ENCODE results near the gene HIVEP3. TPM values are rescaled to one million over a fixed set of nuclear protein-coding genes. Genes with fewer than 3 reads are reported as not detected.
"Not testable (repeated sequence)": the region's sequence is repeated elsewhere in the genome, so short reads cannot be mapped to it uniquely, and the experiment has no call there.

HIVEP3 gene
- total RNA-seq (ENCODE audit: insufficient read depth, low replicate concordance): 1.7 TPM

GRCh38 chr1:41918450-41919043, at the start of gene HIVEP3:
TSS of gene HIVEP3 (minus strand) at chr1:41918922.
- peak; percentile 54 for DNase-seq (ENCODE audit: low spot score)

GRCh38 chr1:41964400-41964799, 45.7 kb upstream of the HIVEP3 start:
- DNase-seq (ENCODE audit: low spot score): no peak

GRCh38 chr1:41963636-41964035, 44.9 kb upstream of the HIVEP3 start:
- peak; percentile 34 for DNase-seq (ENCODE audit: low spot score)

- no peak for DNase-seq (ENCODE audit: low spot score)
Measured at GRCh38 chr1:41958015-41958673, 39.4 kb upstream of the HIVEP3 start.

GRCh38 chr1:41957568-41957967, 38.8 kb upstream of the HIVEP3 start:
- DNase-seq (ENCODE audit: low spot score): no peak

GRCh38 chr1:41955461-41956159, 36.9 kb upstream of the HIVEP3 start:
- DNase-seq (ENCODE audit: low spot score): peak; percentile 53

- no peak for DNase-seq (ENCODE audit: low spot score)
Measured at GRCh38 chr1:41954533-41954944, 35.8 kb upstream of the HIVEP3 start.

GRCh38 chr1:41953291-41953690, 34.6 kb upstream of the HIVEP3 start:
- DNase-seq (ENCODE audit: low spot score): no peak

- DNase-seq (ENCODE audit: low spot score): no peak
Measured at GRCh38 chr1:41952208-41952607, 33.5 kb upstream of the HIVEP3 start.

- not testable (repeated sequence) for DNase-seq (ENCODE audit: low spot score)
Measured at GRCh38 chr1:41951492-41951891, 32.8 kb upstream of the HIVEP3 start.

- no peak for DNase-seq (ENCODE audit: low spot score)
Measured at GRCh38 chr1:41950820-41951219, 32.1 kb upstream of the HIVEP3 start.

- DNase-seq (ENCODE audit: low spot score): not testable (repeated sequence)
Measured at GRCh38 chr1:41945946-41946345, 27.2 kb upstream of the HIVEP3 start.

GRCh38 chr1:41943717-41944116, 25.0 kb upstream of the HIVEP3 start:
- no peak for DNase-seq (ENCODE audit: low spot score)

GRCh38 chr1:41942278-41942677, 23.6 kb upstream of the HIVEP3 start:
- DNase-seq (ENCODE audit: low spot score): no peak

- no peak for DNase-seq (ENCODE audit: low spot score)
Measured at GRCh38 chr1:41941381-41941780, 22.7 kb upstream of the HIVEP3 start.

GRCh38 chr1:41939194-41939593, 20.5 kb upstream of the HIVEP3 start:
- DNase-seq (ENCODE audit: low spot score): no peak

GRCh38 chr1:41936107-41936506, 17.4 kb upstream of the HIVEP3 start:
- no peak for DNase-seq (ENCODE audit: low spot score)

GRCh38 chr1:41935226-41935625, 16.5 kb upstream of the HIVEP3 start:
- no peak for DNase-seq (ENCODE audit: low spot score)

GRCh38 chr1:41933106-41933505, 14.4 kb upstream of the HIVEP3 start:
- DNase-seq (ENCODE audit: low spot score): no peak

GRCh38 chr1:41931578-41931977, 12.9 kb upstream of the HIVEP3 start:
- DNase-seq (ENCODE audit: low spot score): no peak

- DNase-seq (ENCODE audit: low spot score): no peak
Measured at GRCh38 chr1:41927118-41927517, 8.4 kb upstream of the HIVEP3 start.

- DNase-seq (ENCODE audit: low spot score): no peak
Measured at GRCh38 chr1:41925712-41926111, 7.0 kb upstream of the HIVEP3 start.

- DNase-seq (ENCODE audit: low spot score): no peak
Measured at GRCh38 chr1:41924911-41925310, 6.2 kb upstream of the HIVEP3 start.
